ENCODE data around the gene GREB1L.

DNA sequence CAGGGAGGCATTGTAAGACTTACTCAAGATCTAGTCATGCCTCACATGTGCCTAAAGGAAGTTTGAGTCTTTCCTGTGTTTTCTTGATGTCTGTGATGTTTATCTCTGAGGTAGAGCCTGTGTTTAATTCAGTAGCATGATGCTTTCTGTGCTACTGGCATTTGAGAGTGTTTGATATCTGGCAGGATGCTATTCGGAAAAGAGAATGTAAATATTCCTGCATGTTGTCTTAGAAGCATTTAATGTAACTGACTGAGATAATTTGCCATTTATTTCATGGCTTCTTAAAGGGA lies 58.8 kb downstream of the GREB1L start:
- TF ChIP-seq CTCF (IDR thresholded peaks at IDR 0.05) (no peak), POLR2A (IDR thresholded peaks at IDR 0.05) (no peak)

Measured in adrenal gland (tissue), 5 donors.